NCI-H446 (cell line): ENCODE measurements around the gene FAM120C.

Experiments
- DNase-seq, 2 experiments: peaks; one replicate each; lab custom pipeline; 2025; lab: John Stamatoyannopoulos, UW

Gene FAM120C

GRCh38 chrX:54182864-54183613 lies at the start of gene FAM120C:
Gene FAM120C (minus strand): TSS chrX:54183254. CDS start chrX:54183198, 56 bp downstream.
- peak; percentile 63 to 76 for DNase-seq

- no peak for DNase-seq
Observed at GRCh38 chrX:54230435-54231148, 47.5 kb upstream of the FAM120C start.

- DNase-seq, result no peak
Observed at GRCh38 chrX:54223581-54223980, 40.5 kb upstream of the FAM120C start.

- DNase-seq, result no peak
Observed at GRCh38 chrX:54213603-54214002, 30.5 kb upstream of the FAM120C start.

GRCh38 chrX:54208531-54208930 lies 25.5 kb upstream of the FAM120C start:
- no peak for DNase-seq

GRCh38 chrX:54198262-54198661 lies 15.2 kb upstream of the FAM120C start:
- DNase-seq, result no peak

- no peak for DNase-seq
Observed at GRCh38 chrX:54194982-54195588, 12.0 kb upstream of the FAM120C start.

GRCh38 chrX:54193085-54193821 lies 10.2 kb upstream of the FAM120C start:
- DNase-seq, result no peak

- no peak for DNase-seq
Observed at GRCh38 chrX:54184474-54184873, 1.4 kb upstream of the FAM120C start.

GRCh38 chrX:54182194-54182863 lies 725 bp downstream of the FAM120C start:
- peak; percentile 0 to 53 for DNase-seq

GRCh38 chrX:54181202-54181953 lies 1.7 kb downstream of the FAM120C start:
- peak; percentile 0 to 21 for DNase-seq

GRCh38 chrX:54180403-54180802 lies 2.7 kb downstream of the FAM120C start:
- DNase-seq, result no peak

GRCh38 chrX:54178100-54178940 lies 4.7 kb downstream of the FAM120C start:
- DNase-seq, result no peak

- no peak for DNase-seq
Observed at GRCh38 chrX:54177306-54177705, 5.7 kb downstream of the FAM120C start.

GRCh38 chrX:54173791-54174190 lies 9.3 kb downstream of the FAM120C start:
- DNase-seq, result no peak

- no peak for DNase-seq
Observed at GRCh38 chrX:54172455-54172854, 10.6 kb downstream of the FAM120C start.

- no peak for DNase-seq
Observed at GRCh38 chrX:54171527-54172250, 11.4 kb downstream of the FAM120C start.

- DNase-seq, result no peak
Observed at GRCh38 chrX:54171091-54171490, 12.0 kb downstream of the FAM120C start.

- no peak for DNase-seq
Observed at GRCh38 chrX:54166915-54167314, 16.1 kb downstream of the FAM120C start.
